ENCODE results near the gene PPP2R5E. TPM values are rescaled to one million over a fixed set of nuclear protein-coding genes. Genes with fewer than 3 reads are reported as not detected.

The PPP2R5E gene
- total RNA-seq (2021; ENCODE audit: unreplicated experiment) (45.0 TPM), Bru-seq, nascent RNA (percentile 84 among the genes with signal in this experiment), BruChase-seq, experiment 1, labeled RNA remaining after a 6-hour chase (percentile 79 among the genes with signal in this experiment), BruChase-seq, experiment 2, labeled RNA remaining after a 2-hour chase (percentile 74 among the genes with signal in this experiment)
- polyA plus RNA-seq (2012): 9.8 and 14.3 TPM in 2 replicates
- long read RNA-seq, full-length matches to known transcripts: 114 of 177 reads
- long read RNA-seq, partial matches to known transcripts: 10 of 177 reads
- long read RNA-seq, other reads (novel, unspliced or antisense): 53 of 177 reads

DNA sequence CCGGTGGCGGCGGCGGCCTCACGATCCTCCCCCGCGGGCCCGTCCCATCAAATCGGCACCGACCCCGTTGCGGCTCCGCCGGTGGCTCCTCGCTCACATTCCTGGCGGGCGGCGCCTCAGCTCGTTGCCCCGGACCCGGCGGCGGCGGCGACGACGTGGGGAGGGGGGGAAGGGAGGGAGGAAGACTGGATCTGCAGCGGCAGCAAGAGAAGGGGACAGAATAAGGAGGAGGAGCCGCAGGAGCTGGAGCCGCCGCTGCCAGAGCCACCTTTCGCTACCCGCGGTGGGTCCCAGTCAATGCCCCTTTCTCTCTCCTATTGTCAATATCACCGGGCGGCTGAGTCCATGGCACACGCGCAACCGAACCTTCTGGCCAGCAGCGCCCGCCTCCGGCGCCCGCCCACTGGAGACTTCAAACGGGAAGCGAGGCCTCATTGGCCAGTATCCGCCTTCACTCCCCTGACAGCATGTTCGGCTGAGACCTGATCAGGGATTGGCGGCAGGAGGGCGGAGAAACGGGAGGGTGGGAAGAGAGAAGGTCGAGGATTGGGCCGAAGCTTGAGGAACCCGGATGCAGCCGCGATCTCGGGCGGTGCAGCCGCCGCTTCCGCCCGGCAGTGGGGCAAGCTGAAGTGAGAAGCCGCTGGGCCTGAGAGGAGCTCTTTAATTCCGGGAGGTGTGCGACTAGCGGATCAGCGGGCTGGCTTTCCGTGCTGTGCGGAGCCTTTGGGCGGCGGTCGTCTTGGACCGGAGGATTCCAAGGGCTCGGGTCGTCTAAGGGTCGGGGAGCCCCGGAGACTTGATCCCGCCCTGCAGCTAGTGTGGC, at the start of gene PPP2R5E:
TSS of gene PPP2R5E (minus strand) at position 378 of the 826 bp plus-strand sequence. CDS start 3,692 bp downstream, outside the sequence.
- H3K79me2 ChIP-seq (ENCODE audit: insufficient read depth, low read length): peaks cover 47% of the 10 kb centered on the region
- CTCF ChIA-PET: interaction anchor here (1.3 to 2.6 kb wide), 3 partner anchors 153 to 227 kb away, joined by 3 to 21 read pairs (median 6); no protein-coding TSS in a partner anchor
- peak; percentile 87 for TF ChIP-seq POLR2AphosphoS5 (IDR thresholded peaks at IDR 0.05; ENCODE audit: low read depth, low read length)
- TF ChIP-seq YY1 (IDR thresholded peaks at IDR 0.05; ENCODE audit: extremely low read depth, insufficient replicate concordance, low read depth, low read length): peak; percentile 42
- peak; percentile 50; the same call in 1 of the 2 replicates for TF ChIP-seq CBX3 (IDR thresholded peaks at IDR 0.05; ENCODE audit: low read depth)
- TF ChIP-seq CEBPB (IDR thresholded peaks at IDR 0.05; ENCODE audit: low read depth): no peak
- peak; percentile 92 for TF ChIP-seq TCF7L2 (IDR thresholded peaks at IDR 0.05; ENCODE audit: borderline replicate concordance, extremely low read depth, insufficient read depth, insufficient read length)
- TF ChIP-seq, protein P1, sequence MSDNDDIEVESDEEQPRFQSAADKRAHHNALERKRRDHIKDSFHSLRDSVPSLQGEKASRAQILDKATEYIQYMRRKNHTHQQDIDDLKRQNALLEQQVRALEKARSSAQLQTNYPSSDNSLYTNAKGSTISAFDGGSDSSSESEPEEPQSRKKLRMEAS (IDR thresholded peaks at IDR 0.05): peak; percentile 71
- TF ChIP-seq ELF1 (IDR thresholded peaks at IDR 0.05; ENCODE audit: borderline replicate concordance, low read depth): peak; percentile 89
- no peak for TF ChIP-seq FOSL1 (IDR thresholded peaks at IDR 0.05; ENCODE audit: low read depth)
- TF ChIP-seq EGR1 (IDR thresholded peaks at IDR 0.05; ENCODE audit: low read depth): peak; percentile 53; the same call in 1 of the 2 replicates
- TF ChIP-seq RAD21 (IDR thresholded peaks at IDR 0.05; ENCODE audit: low read depth): no peak
- TF ChIP-seq, protein P2, sequence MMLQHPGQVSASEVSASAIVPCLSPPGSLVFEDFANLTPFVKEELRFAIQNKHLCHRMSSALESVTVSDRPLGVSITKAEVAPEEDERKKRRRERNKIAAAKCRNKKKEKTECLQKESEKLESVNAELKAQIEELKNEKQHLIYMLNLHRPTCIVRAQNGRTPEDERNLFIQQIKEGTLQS (IDR thresholded peaks at IDR 0.05): no peak
- TF ChIP-seq, protein P3, sequence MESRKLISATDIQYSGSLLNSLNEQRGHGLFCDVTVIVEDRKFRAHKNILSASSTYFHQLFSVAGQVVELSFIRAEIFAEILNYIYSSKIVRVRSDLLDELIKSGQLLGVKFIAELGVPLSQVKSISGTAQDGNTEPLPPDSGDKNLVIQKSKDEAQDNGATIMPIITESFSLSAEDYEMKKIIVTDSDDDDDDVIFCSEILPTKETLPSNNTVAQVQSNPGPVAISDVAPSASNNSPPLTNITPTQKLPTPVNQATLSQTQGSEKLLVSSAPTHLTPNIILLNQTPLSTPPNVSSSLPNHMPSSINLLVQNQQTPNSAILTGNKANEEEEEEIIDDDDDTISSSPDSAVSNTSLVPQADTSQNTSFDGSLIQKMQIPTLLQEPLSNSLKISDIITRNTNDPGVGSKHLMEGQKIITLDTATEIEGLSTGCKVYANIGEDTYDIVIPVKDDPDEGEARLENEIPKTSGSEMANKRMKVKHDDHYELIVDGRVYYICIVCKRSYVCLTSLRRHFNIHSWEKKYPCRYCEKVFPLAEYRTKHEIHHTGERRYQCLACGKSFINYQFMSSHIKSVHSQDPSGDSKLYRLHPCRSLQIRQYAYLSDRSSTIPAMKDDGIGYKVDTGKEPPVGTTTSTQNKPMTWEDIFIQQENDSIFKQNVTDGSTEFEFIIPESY (IDR thresholded peaks at IDR 0.05; ENCODE audit: extremely low read depth, insufficient replicate concordance, low read length): no peak
- peak; percentile 99 for TF ChIP-seq SP1 (IDR thresholded peaks at IDR 0.05; ENCODE audit: low read depth)
- TF ChIP-seq JUND (IDR thresholded peaks at IDR 0.05): no peak
- TF ChIP-seq, protein P4, sequence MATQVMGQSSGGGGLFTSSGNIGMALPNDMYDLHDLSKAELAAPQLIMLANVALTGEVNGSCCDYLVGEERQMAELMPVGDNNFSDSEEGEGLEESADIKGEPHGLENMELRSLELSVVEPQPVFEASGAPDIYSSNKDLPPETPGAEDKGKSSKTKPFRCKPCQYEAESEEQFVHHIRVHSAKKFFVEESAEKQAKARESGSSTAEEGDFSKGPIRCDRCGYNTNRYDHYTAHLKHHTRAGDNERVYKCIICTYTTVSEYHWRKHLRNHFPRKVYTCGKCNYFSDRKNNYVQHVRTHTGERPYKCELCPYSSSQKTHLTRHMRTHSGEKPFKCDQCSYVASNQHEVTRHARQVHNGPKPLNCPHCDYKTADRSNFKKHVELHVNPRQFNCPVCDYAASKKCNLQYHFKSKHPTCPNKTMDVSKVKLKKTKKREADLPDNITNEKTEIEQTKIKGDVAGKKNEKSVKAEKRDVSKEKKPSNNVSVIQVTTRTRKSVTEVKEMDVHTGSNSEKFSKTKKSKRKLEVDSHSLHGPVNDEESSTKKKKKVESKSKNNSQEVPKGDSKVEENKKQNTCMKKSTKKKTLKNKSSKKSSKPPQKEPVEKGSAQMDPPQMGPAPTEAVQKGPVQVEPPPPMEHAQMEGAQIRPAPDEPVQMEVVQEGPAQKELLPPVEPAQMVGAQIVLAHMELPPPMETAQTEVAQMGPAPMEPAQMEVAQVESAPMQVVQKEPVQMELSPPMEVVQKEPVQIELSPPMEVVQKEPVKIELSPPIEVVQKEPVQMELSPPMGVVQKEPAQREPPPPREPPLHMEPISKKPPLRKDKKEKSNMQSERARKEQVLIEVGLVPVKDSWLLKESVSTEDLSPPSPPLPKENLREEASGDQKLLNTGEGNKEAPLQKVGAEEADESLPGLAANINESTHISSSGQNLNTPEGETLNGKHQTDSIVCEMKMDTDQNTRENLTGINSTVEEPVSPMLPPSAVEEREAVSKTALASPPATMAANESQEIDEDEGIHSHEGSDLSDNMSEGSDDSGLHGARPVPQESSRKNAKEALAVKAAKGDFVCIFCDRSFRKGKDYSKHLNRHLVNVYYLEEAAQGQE (IDR thresholded peaks at IDR 0.05; ENCODE audit: low read depth): no peak
- peak; percentile 70 for TF ChIP-seq ZFX (IDR thresholded peaks at IDR 0.05)
- peak; percentile 83 for TF ChIP-seq SIN3A (IDR thresholded peaks at IDR 0.05; ENCODE audit: low read depth)

More for the DNA sequence above, at the start of gene PPP2R5E:
- Histone ChIP-seq H3K27me3 (ENCODE audit: insufficient read depth, low read length) (no peaks in the 10 kb centered on the region), H3K27ac (ENCODE audit: low read depth, low read length) (peak within 1 kb of the TSS; percentile 91), H3K4me1 (ENCODE audit: control insufficient read depth in 1 of 2, insufficient read depth in 2 of 2, low read length in 2 of 2) (peaks cover 4 to 22% of the 10 kb centered on the region in 2 experiments; a peak in 3 of 4 replicates), H2AFZ (ENCODE audit: low read depth, low read length, poor library complexity, severe bottlenecking) (peak within 1 kb of the TSS; percentile 11), H3K9me2 (ENCODE audit: insufficient read depth) (no peaks in the 10 kb centered on the region), H3K4me2 (ENCODE audit: low read length) (peak within 1 kb of the TSS; percentile 82), H3K9me3 (ENCODE audit: control insufficient read depth in 1 of 2, insufficient read depth in 1 of 2, low read depth in 1 of 2, low read length in 2 of 2) (no peaks in the 10 kb centered on the region), H3K36me3 (ENCODE audit: control insufficient read depth in 1 of 2, insufficient read depth in 2 of 2, low read length in 2 of 2) (peaks cover 7 to 9% of the 10 kb centered on the region in 2 experiments), H4K20me1 (ENCODE audit: insufficient read depth) (no peaks in the 10 kb centered on the region), H3K9ac (ENCODE audit: low read length) (peak within 1 kb of the TSS; percentile 81), H3K4me3 (replicated peaks in 1 of 2; ENCODE audit: low read depth in 1 of 2, low read length in 2 of 2) (peak within 1 kb of the TSS; percentile 96 to 97)
- POLR2A ChIA-PET: interaction anchor here (0.8 to 1.6 kb wide), 10 partner anchors 10 to 99 kb away, joined by 3 to 7 read pairs (median 4); partner anchors contain the start of gene WDR89
- peak; percentile 98 for DNase-seq (ENCODE audit: low read depth, low spot score)
- RAD21 ChIA-PET (ENCODE audit: low non-redundant PET in 1 of 2, low total read pairs in 2 of 2, uncharacterized antibody in 2 of 2, unreplicated experiment in 2 of 2): interaction anchor here (0.6 to 1.1 kb wide), 3 partner anchors 76 to 227 kb away, joined by 3 to 4 read pairs (median 3); no protein-coding TSS in a partner anchor
- ATAC-seq: peak; percentile 95
- BruUV-seq (replicated peaks): no TSS peak
- intact Hi-C loops (cut with micrococcal nuclease): loop anchor here (2.0 to 10.0 kb wide), 2 partner anchors 154 to 232 kb away; no protein-coding TSS in a partner anchor
